Measurements from ENCODE around the gene ADAM19.

DNA sequence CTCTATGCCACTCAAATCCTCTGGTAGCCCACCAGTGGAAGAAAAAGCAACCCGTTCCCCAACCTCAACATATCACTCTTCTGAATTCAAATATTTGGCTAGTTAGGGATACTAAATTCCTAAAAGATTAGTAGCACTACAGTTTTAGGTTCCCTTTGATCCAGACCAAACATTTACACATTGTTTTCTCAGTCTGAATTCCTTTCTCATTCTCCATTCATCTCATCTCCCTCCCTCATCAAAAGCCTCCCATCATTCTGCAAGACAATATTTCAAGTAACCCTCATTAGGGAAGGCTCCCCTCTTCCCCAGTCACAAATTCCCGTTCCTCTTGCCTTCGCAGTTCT, 26.3 kb downstream of the ADAM19 start:
- TF ChIP-seq, protein P1, sequence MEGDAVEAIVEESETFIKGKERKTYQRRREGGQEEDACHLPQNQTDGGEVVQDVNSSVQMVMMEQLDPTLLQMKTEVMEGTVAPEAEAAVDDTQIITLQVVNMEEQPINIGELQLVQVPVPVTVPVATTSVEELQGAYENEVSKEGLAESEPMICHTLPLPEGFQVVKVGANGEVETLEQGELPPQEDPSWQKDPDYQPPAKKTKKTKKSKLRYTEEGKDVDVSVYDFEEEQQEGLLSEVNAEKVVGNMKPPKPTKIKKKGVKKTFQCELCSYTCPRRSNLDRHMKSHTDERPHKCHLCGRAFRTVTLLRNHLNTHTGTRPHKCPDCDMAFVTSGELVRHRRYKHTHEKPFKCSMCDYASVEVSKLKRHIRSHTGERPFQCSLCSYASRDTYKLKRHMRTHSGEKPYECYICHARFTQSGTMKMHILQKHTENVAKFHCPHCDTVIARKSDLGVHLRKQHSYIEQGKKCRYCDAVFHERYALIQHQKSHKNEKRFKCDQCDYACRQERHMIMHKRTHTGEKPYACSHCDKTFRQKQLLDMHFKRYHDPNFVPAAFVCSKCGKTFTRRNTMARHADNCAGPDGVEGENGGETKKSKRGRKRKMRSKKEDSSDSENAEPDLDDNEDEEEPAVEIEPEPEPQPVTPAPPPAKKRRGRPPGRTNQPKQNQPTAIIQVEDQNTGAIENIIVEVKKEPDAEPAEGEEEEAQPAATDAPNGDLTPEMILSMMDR (IDR thresholded peaks at IDR 0.05; ENCODE audit: poor library complexity): no peak
- no peak for TF ChIP-seq EZH2 (IDR thresholded peaks at IDR 0.05; ENCODE audit: borderline replicate concordance)
